Measurements from ENCODE around the gene SEBOX. TPM values are rescaled to one million over a fixed set of nuclear protein-coding genes. Genes with fewer than 3 reads are reported as not detected.

The SEBOX gene, protein sequence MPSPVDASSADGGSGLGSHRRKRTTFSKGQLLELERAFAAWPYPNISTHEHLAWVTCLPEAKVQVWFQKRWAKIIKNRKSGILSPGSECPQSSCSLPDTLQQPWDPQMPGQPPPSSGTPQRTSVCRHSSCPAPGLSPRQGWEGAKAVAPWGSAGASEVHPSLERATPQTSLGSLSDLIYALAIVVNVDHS
- polyA plus RNA-seq (ENCODE audit: insufficient read length in 4 of 4): not detected

DNA sequence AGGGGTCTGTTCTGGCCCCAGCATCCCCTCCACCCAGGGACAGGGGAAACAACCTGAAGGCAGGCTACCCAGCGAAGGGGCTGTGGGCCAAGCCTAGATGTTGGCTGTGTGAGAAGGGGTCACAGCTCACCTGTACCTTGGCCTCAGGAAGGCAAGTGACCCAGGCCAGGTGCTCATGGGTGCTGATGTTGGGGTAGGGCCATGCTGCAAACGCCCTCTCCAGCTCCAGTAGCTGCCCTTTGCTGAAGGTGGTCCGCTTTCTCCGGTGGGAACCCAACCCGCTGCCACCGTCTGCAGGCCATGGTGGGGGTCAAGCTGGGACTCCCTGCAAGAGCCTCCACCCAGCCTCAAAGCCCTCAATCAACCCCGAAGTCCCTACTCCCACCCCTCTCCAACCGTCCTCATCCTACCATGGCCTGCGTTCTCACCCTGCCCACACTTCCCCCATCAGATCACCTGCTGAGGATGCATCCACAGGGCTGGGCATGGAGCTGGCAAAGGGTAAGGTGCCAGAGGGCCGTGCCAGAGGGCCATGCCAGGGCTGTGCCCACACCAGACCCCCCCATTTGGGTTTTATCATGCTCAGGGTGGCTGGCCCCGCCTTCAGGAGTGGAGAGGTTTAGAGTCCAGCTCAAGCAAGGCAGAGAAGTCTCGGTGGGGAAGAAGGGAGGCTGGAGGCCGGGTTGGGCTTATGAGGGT, at the start of gene SEBOX:
Gene SEBOX (minus strand): TSS at position 535 of the 699 bp plus-strand sequence. CDS start 48 bp downstream, at position 487.
- DNase-seq (ENCODE audit: low read depth in 4 of 4, low spot score in 3 of 4): no peak

DNA sequence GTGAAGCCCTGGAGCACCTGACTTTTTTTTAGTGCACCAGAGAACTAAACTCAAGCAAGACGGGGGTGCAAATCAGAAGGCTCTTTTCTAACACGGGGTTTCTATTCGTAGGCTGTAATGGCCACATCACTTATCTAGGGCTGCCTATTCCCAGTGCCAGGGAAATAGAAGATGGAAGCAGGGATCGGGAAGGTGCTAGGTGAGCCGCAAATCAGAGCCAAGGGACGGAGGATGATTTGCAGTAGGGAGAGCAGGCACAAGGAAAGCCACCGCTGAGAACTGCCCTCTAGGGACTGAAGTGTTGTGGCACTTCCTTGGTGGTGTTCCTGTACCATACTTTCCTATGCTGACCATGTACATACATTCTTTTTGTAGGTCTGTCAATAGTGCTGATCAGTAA, 48.8 kb upstream of the SEBOX start:
- DNase-seq (ENCODE audit: low read depth in 4 of 4, low spot score in 3 of 4): no peak

DNA sequence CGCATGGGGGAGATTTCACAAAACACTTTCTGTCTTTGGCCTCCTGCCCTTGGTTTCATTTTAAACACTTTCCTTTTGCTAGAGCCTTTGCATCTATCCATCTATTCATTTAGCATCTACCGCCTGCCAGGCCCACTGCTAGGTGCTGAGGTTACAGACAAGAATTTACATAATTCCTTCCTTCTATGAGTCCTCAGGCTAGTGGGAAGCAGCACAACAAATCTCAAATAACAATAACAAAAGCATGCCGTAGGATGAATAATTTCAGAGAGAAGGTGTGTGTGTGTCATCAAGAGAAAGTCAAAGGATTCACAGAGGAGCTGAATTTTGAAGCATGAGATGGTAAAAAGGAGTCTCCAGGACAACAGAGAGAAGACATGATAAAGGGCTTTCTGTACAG, 47.1 kb upstream of the SEBOX start:
- DNase-seq (ENCODE audit: low read depth in 4 of 4, low spot score in 3 of 4): no peak

DNA sequence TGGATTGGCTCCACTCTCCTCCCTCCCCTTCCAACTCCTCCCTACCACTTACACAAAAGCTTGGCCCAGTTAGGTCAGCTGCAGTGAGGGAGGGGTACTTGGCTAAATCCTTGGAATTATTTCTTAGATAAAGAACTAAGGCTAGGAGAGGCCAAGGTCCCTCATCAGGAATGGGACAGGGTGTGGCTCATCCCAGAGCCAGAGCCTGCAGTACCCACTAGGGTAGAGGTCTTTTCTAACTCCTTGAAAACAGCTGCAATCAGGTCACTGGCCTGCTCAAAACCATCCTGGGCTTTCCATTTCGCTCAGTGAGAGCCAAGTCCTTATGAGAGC, 42.9 kb upstream of the SEBOX start:
- DNase-seq (ENCODE audit: low read depth in 4 of 4, low spot score in 3 of 4): no peak

DNA sequence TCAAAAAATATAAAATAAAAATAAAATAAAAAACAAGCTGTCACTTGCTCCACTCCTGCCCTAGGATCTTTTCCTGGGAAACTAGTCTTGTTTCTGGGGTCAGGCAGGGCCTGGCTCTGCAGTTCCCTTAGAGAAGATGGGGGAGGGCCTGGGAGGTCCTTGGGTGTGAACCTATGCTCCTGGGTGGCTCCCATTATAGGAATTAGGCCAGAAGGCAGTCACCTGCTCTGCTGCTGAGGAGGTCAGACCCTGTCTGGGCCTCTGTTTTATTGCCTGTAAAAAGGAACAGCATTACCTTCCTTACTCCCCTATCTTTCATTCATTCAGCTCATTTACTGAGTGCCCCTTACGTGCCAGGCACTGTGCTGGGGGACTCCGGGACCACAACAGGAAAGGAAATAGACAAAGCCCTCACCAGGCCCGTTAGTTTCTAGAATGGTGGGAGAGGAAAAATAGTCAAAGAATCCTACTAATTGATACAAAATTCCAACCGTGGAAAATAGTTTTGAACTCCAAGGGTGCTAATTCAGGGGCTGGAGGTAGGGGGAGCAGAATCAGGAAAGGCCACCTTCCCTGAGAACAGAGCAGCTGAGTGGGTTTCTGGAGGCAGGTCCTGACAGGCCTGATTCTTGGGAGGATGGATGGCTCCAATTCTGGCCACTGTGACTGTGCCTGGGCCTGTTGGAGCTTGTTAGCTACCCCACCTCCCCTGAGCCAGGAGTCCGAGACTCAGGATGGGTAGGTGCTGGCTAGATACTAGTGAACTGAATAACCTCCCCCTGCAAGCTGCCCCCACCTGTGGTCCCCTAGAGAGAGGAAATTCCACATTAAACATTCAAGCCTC, 42.4 kb upstream of the SEBOX start:
- no peak for DNase-seq (ENCODE audit: low read depth in 4 of 4, low spot score in 3 of 4)

DNA sequence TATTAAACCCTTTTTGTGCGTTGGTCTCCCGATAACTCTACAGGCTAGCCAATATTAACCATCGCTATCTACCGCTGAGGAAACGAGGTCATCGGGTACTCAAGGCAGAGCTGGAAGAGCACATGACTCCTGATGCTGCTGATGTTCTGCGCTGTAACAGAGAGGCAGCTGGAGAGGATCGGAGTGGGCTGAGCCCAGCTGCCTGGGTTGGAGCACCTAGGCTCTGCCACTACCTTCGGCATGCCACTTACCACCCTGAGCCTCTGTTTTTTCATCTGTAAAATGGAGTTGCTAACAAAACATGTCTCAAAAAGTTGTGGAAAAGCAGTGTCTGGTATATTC, 41.4 kb upstream of the SEBOX start:
- DNase-seq (ENCODE audit: low read depth in 4 of 4, low spot score in 3 of 4): no peak

DNA sequence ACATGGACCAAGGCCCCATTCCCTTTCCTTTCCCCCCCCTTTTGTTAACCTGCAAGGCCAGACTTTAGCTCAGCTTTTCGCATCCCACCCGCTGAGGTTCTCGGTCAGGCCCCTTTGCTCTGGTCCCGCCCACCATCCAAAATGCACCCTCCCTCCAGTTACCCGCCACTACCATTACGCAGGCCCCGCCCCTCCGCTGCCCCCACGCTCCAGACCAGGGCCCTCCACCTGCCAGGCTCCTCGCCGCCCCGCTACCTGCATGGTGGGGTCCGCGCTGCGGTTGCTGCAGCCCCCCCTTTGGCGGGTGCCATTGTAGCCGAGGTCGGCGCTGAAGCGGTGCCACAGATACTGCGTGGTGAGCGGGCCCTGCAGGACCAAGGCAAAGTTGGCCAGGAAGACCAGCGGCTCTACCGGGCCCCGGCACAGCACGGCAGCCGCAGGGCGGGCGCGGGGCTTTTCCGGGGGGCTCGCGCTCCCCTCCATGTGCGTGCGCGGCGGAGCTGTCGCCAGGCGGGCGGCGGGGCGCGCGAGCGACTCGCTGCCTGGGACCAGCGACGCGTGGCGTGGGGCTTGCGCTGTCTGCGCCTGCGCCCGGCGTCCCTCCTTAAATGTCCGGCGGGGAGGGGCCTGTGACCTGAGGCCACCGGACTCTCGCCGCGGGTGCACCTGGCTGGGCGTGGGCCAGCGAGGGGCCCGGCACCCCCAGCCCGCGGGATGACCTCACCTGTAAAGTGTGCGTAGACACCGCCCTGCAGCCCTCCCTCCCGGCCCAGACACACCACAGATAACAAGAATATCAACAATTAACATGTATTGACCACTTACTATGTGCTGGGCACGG, 40.9 kb upstream of the SEBOX start, which contains the start of gene SLC46A1:
Gene SLC46A1 (minus strand): TSS at position 581 of the 841 bp plus-strand sequence. CDS start 98 bp downstream, at position 483.
- no peak for DNase-seq (ENCODE audit: low read depth in 4 of 4, low spot score in 3 of 4)

DNA sequence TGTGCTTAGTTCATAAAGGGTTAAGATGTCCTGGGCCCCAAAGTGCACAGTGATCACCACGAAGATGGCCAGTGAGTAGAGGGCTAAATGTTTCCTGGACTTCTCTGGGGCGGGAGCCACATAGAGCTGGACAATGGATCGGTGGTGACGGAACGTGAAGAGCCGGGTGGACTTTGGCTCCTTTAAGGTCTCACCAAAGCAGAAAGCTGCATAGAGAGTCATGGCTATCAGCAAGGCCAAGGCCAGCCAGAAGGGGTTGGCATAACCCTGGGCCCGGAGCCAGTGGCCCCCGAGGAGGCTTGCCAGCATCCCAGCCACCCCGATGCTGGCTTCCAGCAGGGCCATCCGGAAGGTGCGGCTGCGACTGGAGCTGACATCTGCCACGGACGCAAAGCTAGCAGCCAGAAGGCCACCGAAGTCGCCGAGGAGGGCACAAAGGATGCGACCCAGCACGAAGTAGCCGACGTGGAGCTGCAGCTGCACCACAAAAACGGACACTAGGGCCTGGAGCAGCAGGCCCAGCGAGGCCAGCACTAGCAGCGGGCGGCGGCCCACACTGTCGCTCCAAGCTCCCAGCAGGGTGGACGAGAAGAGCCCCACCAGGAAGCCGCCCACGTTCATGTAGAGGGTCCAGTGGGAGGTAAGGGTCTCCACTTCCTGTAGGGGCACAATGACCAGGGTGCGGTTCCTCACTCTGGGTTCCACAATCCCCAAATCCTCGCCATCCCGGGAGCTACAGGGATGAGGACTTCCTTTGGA, 40.0 kb upstream of the SEBOX start:
- DNase-seq (ENCODE audit: low read depth in 4 of 4, low spot score in 3 of 4): no peak

DNA sequence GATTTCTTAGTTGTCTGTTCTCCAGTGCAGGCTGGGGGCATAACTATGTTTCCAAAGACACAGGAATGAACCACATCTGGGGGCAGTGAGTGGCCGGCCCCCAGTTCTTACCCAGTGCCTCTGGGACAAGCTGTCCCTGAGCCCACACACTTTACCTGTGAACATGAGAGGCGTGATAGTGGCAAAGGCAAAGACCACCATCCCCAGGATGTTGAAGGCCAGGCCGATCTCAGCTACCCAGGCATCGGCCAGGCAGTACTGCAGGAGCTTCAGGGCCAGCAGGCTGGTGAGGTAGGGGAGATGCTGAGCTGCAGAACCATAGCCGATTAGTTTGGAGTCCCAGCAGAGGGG, 39.4 kb upstream of the SEBOX start:
- DNase-seq (ENCODE audit: low read depth in 4 of 4, low spot score in 3 of 4): no peak

DNA sequence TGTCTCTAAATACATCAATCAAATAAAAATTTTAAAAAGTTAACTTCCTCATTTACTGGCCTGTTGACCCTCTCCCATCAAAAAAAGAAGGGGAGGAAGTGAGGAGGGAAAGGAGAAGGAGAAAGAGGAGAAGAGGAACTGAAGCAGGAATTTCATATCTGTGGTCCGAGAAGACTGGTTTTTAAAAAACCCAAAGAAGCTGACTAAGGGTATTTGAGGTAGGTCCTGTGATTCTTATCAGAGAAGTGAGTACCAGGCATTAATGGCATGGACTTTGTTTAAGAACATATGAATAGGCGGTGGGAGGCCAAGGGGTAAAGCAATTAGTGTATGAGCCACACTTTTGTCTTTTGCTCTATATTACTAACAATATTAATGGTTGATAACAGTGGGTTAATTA, 39.0 kb upstream of the SEBOX start:
- DNase-seq (ENCODE audit: low read depth in 4 of 4, low spot score in 3 of 4): no peak

DNA sequence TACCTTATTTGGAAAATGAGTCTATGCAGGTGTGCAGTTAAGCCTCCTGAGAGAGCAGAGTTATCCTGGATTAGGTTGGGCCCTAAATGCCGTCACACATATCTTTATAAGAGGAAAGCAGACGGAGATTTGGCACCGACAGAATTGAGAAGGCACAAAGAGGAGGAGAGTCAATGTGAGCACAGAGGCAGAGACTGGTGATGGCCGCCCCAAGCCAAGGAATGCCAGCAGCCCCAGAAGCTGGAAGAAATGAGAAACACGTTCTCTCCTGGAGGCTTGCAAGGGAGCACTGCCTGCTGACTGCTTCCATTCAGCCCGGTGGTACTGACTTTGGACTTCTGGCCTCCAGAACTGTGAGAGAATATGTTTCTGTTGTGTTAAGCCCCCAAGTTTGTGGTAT, 37.8 kb upstream of the SEBOX start:
- DNase-seq (ENCODE audit: low read depth in 4 of 4, low spot score in 3 of 4): no peak

DNA sequence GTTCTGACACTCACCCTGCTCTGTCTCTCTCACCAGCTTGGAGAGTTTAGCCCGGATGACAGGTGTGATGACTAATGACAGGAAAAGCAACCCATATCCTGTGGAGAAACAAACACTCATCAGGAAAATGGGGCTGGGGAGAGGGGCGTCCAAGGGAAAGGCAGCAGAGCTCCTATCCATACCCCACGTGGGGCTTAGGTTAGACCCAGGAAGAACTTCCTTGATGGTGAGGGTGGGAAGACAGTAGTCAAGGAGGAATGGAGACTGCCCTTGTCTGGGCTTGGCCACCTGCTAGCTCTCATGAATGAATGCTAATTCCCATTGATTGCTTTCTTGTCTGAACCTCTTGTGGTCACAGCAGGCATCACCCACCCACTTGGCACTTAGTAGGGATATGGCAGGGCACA, 37.2 kb upstream of the SEBOX start:
- no peak for DNase-seq (ENCODE audit: low read depth in 4 of 4, low spot score in 3 of 4)

DNA sequence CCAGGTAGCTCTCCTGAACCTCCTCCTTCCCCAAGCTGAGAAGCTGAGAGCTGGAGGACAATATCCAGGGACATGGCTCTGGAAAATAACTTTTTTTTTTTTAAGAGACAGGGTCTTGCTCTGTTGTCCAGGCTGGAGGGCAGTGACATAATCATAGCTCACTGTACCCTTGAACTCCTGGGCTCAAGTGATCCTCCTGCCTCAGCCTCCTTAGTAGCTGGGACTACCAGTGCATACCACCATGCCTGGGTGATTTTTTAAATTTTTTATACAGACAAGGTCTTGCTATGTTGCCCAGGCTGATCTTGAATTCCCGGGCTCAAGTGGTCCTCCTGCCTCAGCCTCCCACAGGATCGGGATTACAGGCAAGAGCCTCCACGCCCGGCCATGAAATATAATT, 34.8 kb upstream of the SEBOX start:
- DNase-seq (ENCODE audit: low read depth in 4 of 4, low spot score in 3 of 4): no peak

DNA sequence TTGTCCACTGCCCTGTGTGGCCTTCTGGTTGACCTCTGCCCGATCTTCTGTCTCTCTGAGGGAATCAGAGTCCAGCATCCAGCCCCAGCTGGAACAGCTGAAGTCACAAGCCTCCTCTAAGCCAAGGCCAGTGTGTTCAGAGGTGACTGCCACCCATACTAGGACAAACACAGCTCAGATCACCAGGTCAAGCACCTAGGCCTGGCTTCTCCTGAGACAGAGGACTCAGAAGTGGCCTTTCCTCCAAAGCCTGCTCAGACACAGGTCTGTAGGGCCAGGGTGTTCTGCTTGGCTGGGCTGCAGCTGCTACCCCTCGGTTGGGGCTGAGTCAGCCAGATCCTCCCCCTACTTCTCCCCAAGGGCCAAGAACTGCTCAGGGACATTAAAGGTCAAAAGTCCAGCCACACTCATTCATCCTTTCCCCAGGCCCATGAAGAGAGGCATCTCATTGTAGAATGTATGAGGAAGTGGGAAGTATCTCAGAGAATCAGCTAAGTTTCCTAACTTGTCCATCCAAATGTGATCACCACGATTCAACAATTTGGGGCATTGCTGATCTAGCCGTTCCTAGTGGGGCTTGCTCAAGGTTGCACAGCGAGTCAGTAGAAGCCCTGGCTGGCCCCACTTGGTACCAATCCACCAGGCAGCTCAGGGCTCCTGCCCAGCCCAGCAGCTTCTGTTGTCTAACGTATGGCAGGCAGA, 33.4 kb upstream of the SEBOX start:
- no peak for DNase-seq (ENCODE audit: low read depth in 4 of 4, low spot score in 3 of 4)

DNA sequence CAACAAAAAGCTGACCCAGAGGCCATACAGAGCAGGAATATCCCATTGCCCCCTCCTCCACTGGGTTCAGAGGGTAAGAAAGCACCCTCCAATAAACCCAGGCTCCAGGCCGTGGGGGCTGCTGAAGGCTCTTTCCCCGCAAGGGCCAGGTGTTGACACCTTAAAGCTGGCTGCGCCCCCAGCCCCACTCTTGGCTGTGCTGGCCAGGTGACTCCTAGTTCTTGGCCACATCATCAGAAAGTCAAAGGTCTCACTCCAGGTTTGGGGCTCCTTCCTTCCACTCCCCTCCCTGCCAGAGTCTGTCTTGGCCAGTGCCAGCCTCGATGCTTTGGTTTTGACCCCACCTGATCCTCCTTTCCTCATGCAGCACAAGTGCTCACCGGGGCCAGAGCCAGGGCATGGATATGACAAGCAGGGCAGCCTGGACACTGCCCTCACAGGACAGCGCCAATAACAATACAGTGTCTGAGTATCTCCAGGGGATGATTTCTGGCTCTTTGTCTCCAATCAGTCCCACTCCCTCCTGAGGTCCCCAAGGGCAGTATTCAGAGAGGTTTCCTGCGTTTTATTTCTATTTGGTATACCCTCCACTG, 32.8 kb upstream of the SEBOX start:
- no peak for DNase-seq (ENCODE audit: low read depth in 4 of 4, low spot score in 3 of 4)

DNA sequence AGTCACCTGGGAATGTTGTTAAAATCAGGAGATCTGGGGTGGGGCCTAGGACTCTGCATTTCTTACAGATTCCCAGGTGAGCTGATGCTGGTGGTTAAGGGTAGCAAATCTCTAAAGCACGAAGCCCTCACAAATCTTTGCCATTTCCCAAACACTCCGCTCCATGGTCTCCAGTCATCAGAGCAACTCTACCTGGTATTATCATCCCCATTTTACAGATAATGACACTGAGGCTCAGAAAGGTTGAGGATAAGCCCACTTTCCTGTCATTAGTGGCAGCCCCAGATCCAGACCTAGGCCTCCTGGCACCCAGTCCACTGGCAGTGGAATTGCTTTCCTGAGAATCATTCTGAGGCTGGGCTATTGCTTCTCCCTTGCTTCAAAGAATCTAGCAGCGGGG, 32.3 kb upstream of the SEBOX start:
- no peak for DNase-seq (ENCODE audit: low read depth in 4 of 4, low spot score in 3 of 4)

DNA sequence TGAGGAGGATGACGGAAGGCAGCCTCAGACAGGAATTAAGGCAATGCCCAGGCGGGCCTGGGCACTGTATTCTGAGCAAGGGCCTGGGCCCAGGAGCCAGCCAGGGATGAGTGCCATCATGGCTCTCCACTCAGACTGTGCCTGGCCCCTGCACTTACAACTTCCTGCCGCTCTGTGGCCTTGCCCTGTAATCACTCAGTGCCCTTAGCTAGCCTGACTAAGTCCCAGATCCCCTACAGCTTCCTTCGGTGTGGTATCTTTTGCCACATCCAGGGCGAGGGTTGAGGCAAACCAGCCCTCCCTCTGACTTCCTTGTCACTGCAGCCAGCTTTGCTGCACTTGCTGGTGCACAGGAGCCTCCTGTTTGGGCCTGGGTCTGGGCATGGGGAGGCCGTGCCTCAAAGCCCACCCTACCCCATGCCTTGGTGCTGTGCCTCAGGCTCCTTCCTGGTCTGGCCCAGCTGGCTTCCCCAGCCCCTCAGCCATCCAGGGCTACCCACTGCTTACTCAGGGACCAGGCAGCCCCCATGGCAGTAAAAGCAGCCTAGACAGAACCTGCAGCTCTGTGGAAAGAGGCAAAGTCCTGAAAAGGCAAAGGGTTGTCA, 31.7 kb upstream of the SEBOX start:
- no peak for DNase-seq (ENCODE audit: low read depth in 4 of 4, low spot score in 3 of 4)

DNA sequence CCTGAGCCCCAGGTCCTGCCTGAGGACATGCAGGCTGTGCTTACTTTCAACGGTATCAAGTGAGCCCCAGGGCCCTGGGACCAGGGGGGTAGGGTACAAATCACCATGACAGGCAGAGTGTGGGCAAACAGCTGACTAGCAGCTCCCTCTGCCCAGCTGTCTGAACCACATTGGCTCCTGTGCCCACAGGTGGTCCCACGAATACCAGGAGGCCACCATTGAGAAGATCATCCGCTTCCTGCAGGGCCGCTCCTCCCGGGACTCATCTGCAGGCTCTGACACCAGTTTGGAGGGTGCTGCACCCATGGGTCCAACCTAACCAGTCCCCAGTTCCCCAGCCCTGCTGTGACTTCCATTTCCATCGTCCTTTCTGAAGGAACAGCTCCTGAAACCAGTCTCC, 31.0 kb upstream of the SEBOX start:
- DNase-seq (ENCODE audit: low read depth in 4 of 4, low spot score in 3 of 4): no peak

DNA sequence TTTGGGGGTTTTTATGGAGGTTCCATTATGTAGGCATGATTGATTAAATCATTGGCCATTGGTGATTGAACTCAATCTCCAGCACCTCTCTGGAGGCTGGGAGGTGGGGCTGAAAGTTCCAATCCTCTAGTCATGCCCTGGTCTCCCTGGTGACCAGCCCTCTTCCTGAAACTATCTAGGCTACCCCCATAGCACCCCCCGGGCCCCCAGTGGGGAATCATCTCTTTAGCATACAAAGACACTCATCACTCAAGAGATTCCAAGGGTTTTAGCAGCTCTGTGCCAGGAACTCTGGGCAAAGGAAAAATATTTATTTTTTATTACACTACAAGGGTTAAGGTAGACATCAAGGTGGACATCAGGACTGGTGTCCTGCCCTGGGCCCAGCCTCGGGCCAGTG, 30.4 kb upstream of the SEBOX start:
- DNase-seq (ENCODE audit: low read depth in 4 of 4, low spot score in 3 of 4): no peak
